Tibial artery (tissue), 4 donors: ENCODE data around the gene ANKS1A.
A peak's percentile ranks its signal among the peaks of the same experiment; 100 is the strongest.

Experiments
- DNase-seq, 2 donors: peaks; one replicate each; pipeline ENCODE4 v3.0.0-alpha.2; 2019
- H3K27ac ChIP-seq, 2 donors: fragments of 200-600 bp; sonication (generic) in 1 of 2; 1 replicate in 1 of 2; 2 replicates in 1 of 2; pipeline ENCODE4 v1.5.1; 2018 to 2019; ENCODE audit warnings: mild to moderate bottlenecking in 1 of 2
- H3K27me3 ChIP-seq, 2 donors: fragments of 200-600 bp; sonication (generic) in 1 of 2; one replicate each; pipeline versions ENCODE4 v1.5.1 to v1.6.0; 2016 to 2019
- H3K36me3 ChIP-seq, 3 donors: fragments of 200-600 bp; sonication (generic) in 2 of 3; one replicate each; pipeline ENCODE4 v1.5.1; 2016 to 2019; ENCODE audit warnings: mild to moderate bottlenecking in 2 of 3
- H3K4me1 ChIP-seq, 4 donors: fragments of 200-600 bp; sonication (generic) in 2 of 4; 1 replicate in 3 of 4; 2 replicates in 1 of 4; pipeline ENCODE4 v1.5.1; 2016 to 2019
- H3K4me3 ChIP-seq, 2 donors: fragments of 200-600 bp; sonication (generic) in 1 of 2; 1 replicate in 1 of 2; 2 replicates in 1 of 2; pipeline ENCODE4 v1.5.1; 2018 to 2019; ENCODE audit warnings: mild to moderate bottlenecking in 2 of 2
- H3K9me3 ChIP-seq, 3 donors: fragments of 200-600 bp; sonication (generic) in 1 of 3; one replicate each; pipeline ENCODE4 v1.5.1; 2016 to 2019
- CTCF ChIP-seq, 2 experiments: fragments of 200-600 bp in 1 of 2; fragments of 450-650 bp in 1 of 2; IDR thresholded peaks; one replicate each; pipeline ENCODE4 v1.5.1; 2017 to 2019; ENCODE audit warnings: antibody characterized with exemption in 2 of 2, mild to moderate bottlenecking in 1 of 2, moderate library complexity in 1 of 2
- intact Hi-C: fragments of 100-400 bp; cut with DNase I; formaldehyde crosslinking; loops from one replicate; pipeline ENCODE4 v1.15.0; 2023; ENCODE audit warnings: low total_unique reads

ANKS1A gene

GRCh38 chr6:35044761-35045421 is 155.8 kb downstream of the ANKS1A start:
- H3K27me3 ChIP-seq: no peaks in the 10 kb centered on the region
- no peak overlapping the region for H3K4me3 ChIP-seq
- no peak for TF ChIP-seq CTCF (IDR thresholded peaks at IDR 0.05)
- intact Hi-C loops: no loop called here
- H3K27ac ChIP-seq: peak overlapping the region; percentile 44 to 73
- H3K4me1 ChIP-seq: peaks cover 0 to 96% (median 73%) of the 10 kb centered on the region in 4 donors
- H3K9me3 ChIP-seq: no peaks in the 10 kb centered on the region
- H3K36me3 ChIP-seq: no peaks in the 10 kb centered on the region
- DNase-seq: peak; percentile 23 to 50

- Histone ChIP-seq H3K36me3 (no peaks in the 10 kb centered on the region), H3K27me3 (no peaks in the 10 kb centered on the region), H3K4me1 (peaks cover 0 to 96% (median 73%) of the 10 kb centered on the region in 4 donors), H3K27ac (peak overlapping the region; percentile 64 to 73), H3K4me3 (no peak overlapping the region), H3K9me3 (no peaks in the 10 kb centered on the region)
- TF ChIP-seq CTCF (IDR thresholded peaks at IDR 0.05): no peak
- intact Hi-C loops: no loop called here
- no peak for DNase-seq
Observed at GRCh38 chr6:35046103-35046502, 157.0 kb downstream of the ANKS1A start.

GRCh38 chr6:35046862-35047261 is 157.8 kb downstream of the ANKS1A start:
- H3K36me3 ChIP-seq: peaks cover 0 to 5% (median 0%) of the 10 kb centered on the region in 3 donors
- H3K27ac ChIP-seq: peak overlapping the region; percentile 64 to 73
- TF ChIP-seq CTCF (IDR thresholded peaks at IDR 0.05): no peak
- H3K27me3 ChIP-seq: no peaks in the 10 kb centered on the region
- H3K4me3 ChIP-seq: no peak overlapping the region
- intact Hi-C loops: no loop called here
- H3K9me3 ChIP-seq: no peaks in the 10 kb centered on the region
- DNase-seq: peak; percentile 14 to 41
- peaks cover 0 to 96% (median 67%) of the 10 kb centered on the region in 4 donors for H3K4me1 ChIP-seq

GRCh38 chr6:35047265-35048011 is 158.4 kb downstream of the ANKS1A start:
- Histone ChIP-seq H3K27me3 (no peaks in the 10 kb centered on the region), H3K4me3 (no peak overlapping the region), H3K36me3 (peaks cover 0 to 5% (median 0%) of the 10 kb centered on the region in 3 donors), H3K27ac (peak overlapping the region; percentile 64 to 73), H3K4me1 (peaks cover 0 to 96% (median 69%) of the 10 kb centered on the region in 4 donors), H3K9me3 (no peaks in the 10 kb centered on the region)
- DNase-seq: peak; percentile 55 to 77
- intact Hi-C loops: no loop called here
- no peak for TF ChIP-seq CTCF (IDR thresholded peaks at IDR 0.05)

GRCh38 chr6:35048031-35048613 is 159.1 kb downstream of the ANKS1A start:
- Histone ChIP-seq H3K27me3 (no peaks in the 10 kb centered on the region), H3K4me3 (no peak overlapping the region), H3K4me1 (peaks cover 0 to 96% (median 72%) of the 10 kb centered on the region in 4 donors), H3K27ac (peak overlapping the region; percentile 64 to 73), H3K9me3 (no peaks in the 10 kb centered on the region), H3K36me3 (peaks cover 0 to 5% (median 0%) of the 10 kb centered on the region in 3 donors)
- intact Hi-C loops: no loop called here
- DNase-seq: peak; percentile 45 to 64
- TF ChIP-seq CTCF (IDR thresholded peaks at IDR 0.05): no peak
